Mesodermal cell (in vitro differentiated cells): ENCODE data around the gene RIN1.
"Not testable (repeated sequence)": the region's sequence is repeated elsewhere in the genome, so short reads cannot be mapped to it uniquely, and the experiment has no call there.

Experiments
- H3K27ac ChIP-seq: 2 replicates; pipeline ENCODE4 v1.7.0; 2013; ENCODE audit warnings: mild to moderate bottlenecking, low read depth, low read length, moderate library complexity; ENCODE audit not compliant: severe bottlenecking
- H3K36me3 ChIP-seq: 2 replicates; pipeline ENCODE4 v1.7.1; 2013; ENCODE audit warnings: mild to moderate bottlenecking, low read length, moderate library complexity; ENCODE audit not compliant: control insufficient read depth, insufficient read depth
- H3K4me1 ChIP-seq: one replicate; pipeline ENCODE4 v1.7.1; 2013; ENCODE audit warnings: mild to moderate bottlenecking, low read length; ENCODE audit not compliant: insufficient read depth, control insufficient read depth, poor library complexity, severe bottlenecking
- H3K4me3 ChIP-seq: 2 replicates; pipeline ENCODE4 v1.7.0; 2013; ENCODE audit warnings: low read length, control low read depth, mild to moderate bottlenecking; ENCODE audit not compliant: insufficient read depth, poor library complexity, severe bottlenecking; ENCODE audit errors: extremely low read depth
- H3K9me3 ChIP-seq: 2 replicates; pipeline ENCODE4 v1.7.1; 2013; ENCODE audit warnings: mild to moderate bottlenecking, low read length, moderate library complexity; ENCODE audit not compliant: control insufficient read depth
- WGBS, 2 experiments: methylation state at CpG; one replicate each; pipeline ENCODE4 v1.1.5; 2013; ENCODE audit warnings: missing lambda C conversion rate in 2 of 2; ENCODE audit not compliant: insufficient coverage in 2 of 2; 5-methylcytosine and 5-hydroxymethylcytosine counted together

The RIN1 gene

GRCh38 chr11:66350560-66351235, 14.5 kb upstream of the RIN1 start:
- not testable (repeated sequence) for H3K36me3 ChIP-seq, H3K9me3 ChIP-seq, H3K27ac ChIP-seq, H3K4me3 ChIP-seq
- peaks cover 11% of the 10 kb centered on the region for H3K4me1 ChIP-seq
- 82 to 88% methylated on average over 3 to 4 of the region's 8 CpGs for WGBS, 2 experiments

DNA sequence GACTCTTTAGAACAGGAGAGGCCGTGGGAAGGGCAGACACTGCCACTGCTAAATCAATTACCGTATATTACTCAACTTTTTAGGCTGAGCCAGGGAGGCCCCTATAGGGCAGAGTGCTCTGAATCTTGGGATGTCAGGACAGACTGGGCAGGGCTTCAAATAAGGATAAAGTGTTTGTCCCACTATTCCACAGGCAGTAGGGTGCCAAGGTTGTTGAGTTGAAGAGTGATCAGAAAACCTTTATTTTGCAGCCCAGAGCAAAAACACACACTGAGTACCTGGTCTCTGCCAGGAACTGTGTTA, 12.8 kb upstream of the RIN1 start:
- H3K27ac ChIP-seq, result no peak overlapping the region
- no peaks in the 10 kb centered on the region for H3K9me3 ChIP-seq

DNA sequence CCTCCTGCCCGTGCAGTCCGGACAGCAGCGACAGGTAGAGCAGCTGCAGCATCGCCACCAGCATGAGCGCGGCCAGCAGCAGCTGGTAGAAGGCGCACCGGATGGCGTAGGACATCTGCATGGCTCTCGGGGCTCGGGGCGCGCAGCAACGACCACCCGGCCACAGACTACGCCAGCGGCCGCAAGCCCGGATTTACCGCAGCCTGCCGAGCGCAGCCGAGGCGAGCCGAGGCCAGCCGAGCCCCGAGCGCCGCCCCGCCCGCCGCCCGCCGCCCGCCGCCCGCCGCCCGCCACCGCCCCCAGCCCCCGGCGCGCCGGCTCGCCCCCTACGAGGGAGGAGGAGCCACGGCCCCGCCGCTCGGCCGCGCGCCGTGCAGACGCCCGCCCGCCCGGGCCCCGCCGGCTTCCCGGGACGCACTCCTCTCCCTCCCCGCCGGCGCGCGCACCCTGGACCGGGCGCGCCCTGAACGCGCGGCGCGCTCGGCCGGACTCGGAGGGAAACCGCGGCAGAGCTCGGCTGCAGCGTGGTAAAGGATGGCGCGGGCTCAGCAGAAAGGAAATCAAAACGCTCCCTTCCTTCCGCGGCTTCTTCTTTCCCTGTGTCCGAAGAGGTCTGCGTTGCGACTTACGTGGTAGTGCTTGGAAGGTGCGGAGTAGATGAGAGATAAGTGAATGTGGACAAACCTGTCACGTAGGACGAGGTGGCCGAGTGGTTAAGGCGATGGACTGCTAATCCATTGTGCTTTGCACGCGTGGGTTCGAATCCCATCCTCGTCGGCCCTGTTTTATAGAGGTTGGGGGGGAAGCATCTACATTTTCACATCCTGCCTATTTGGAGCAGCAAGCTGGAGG, 11.4 kb upstream of the RIN1 start, which contains the start of gene B4GAT1:
Gene B4GAT1 (minus strand): TSS at position 205 of the 852 bp plus-strand sequence. CDS start 84 bp downstream, at position 121.
- WGBS, 2 experiments, result 0 to 2% methylated on average over 43 to 44 of the region's 101 CpGs
- H3K4me1 ChIP-seq, result peaks cover 19% of the 10 kb centered on the region
- no peaks in the 10 kb centered on the region for H3K9me3 ChIP-seq
- H3K27ac ChIP-seq, result peak within 1 kb of the TSS; percentile 89
- H3K4me3 ChIP-seq, result peak within 1 kb of the TSS; percentile 69
- peaks cover 8% of the 10 kb centered on the region for H3K36me3 ChIP-seq

More for the DNA sequence above, 12.8 kb upstream of the RIN1 start:
- WGBS, 2 experiments, result no CpG with 5 or more reads among the region's 2 CpGs
- peaks cover 17% of the 10 kb centered on the region for H3K4me1 ChIP-seq
- no peaks in the 10 kb centered on the region for H3K36me3 ChIP-seq
- H3K4me3 ChIP-seq, result no peak overlapping the region

DNA sequence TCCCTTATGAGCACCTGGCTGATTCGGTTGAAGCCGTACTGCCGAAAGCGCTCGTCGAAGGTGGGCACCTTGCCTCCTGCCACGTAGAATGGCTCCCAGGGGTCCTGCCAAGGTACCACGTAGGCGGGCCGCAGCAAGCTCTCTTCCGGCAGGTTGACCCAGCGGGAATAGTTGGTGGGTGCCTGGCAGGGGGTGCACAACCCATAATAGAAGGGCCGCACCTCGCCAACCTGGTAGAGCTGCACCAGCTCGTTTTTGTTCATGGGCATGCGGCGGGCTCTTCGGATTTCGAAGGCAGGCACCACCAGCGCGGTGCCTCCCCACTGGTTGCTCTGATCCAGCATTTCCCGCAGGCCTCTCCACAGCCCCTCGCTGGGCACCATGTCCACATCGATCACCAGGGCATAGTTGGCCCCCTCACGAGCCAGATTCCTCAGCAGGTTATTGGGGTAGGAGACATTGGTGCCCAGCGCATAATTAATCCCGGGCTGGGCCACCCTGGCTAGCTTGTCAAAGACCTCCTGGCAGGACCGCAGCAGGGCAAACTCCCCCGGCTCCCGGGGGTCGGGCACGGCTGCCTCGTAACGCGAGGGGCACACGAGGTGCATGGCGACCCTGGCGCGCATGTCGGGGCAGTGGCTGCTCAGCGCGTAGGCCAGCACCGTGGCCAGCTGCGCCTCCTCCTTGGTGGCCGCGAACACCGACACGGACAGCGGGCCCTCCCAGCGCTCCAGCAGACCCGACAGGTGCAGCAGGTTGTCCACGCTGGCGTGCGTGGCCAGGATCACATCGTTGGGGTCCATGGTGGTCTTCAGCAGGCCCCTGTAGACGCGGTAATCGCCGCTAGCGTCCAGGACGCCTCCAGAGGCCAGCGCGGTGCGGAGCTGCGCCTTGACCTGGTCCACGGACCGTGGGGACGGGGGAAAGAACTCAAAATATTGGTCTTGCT, 10.5 kb upstream of the RIN1 start:
- Histone ChIP-seq H3K27ac (peak overlapping the region; percentile 64), H3K9me3 (no peaks in the 10 kb centered on the region), H3K36me3 (peaks cover 17% of the 10 kb centered on the region), H3K4me1 (peaks cover 19% of the 10 kb centered on the region), H3K4me3 (peak overlapping the region; percentile 69)
- 47 to 49% methylated on average over 53 to 67 of the region's 68 CpGs for WGBS, 2 experiments

DNA sequence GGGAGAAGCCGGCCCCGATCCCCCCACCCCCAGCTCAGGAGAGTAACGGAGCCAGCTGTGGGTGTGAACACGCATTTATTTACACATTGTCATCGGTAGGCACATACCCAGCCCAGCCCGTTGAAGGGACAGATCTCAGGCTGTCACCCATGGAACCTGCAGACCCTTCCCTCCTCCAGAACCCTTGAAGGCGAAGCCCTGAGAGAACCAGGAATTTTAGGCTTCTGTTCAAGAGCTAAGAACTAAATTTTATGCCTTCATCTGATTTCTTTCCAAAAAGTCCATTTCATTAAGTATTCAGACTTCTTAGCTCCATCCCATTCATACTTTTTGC, 9.0 kb upstream of the RIN1 start:
- Histone ChIP-seq H3K4me1 (peaks cover 19% of the 10 kb centered on the region), H3K27ac (peak overlapping the region; percentile 72), H3K4me3 (peak overlapping the region; percentile 97), H3K9me3 (no peaks in the 10 kb centered on the region), H3K36me3 (peaks cover 31% of the 10 kb centered on the region)
- WGBS, 2 experiments, result 21 to 34% methylated on average over 6 of the region's 7 CpGs

GRCh38 chr11:66344550-66345315, 8.5 kb upstream of the RIN1 start, which contains the start of gene BRMS1:
Gene BRMS1 (minus strand): TSS chr11:66345104. CDS start chr11:66342234, 2,870 bp downstream.
- H3K9me3 ChIP-seq, result no peaks in the 10 kb centered on the region
- peak within 1 kb of the TSS; percentile 77 for H3K27ac ChIP-seq
- peaks cover 19% of the 10 kb centered on the region for H3K4me1 ChIP-seq
- H3K36me3 ChIP-seq, result peaks cover 37% of the 10 kb centered on the region
- WGBS, 2 experiments, result 0% methylated on average over 52 to 53 of the region's 59 CpGs
- peak within 1 kb of the TSS; percentile 97 for H3K4me3 ChIP-seq

GRCh38 chr11:66343176-66343575, 6.9 kb upstream of the RIN1 start:
- Histone ChIP-seq H3K4me1 (peaks cover 19% of the 10 kb centered on the region), H3K27ac (no peak overlapping the region), H3K9me3 (no peaks in the 10 kb centered on the region), H3K36me3 (peaks cover 50% of the 10 kb centered on the region), H3K4me3 (no peak overlapping the region)
- WGBS, 2 experiments, result 95 to 97% methylated on average over 6 to 8 of the region's 8 CpGs

GRCh38 chr11:66341502-66342126, 5.4 kb upstream of the RIN1 start:
- 95 to 97% methylated on average over 9 to 16 of the region's 21 CpGs for WGBS, 2 experiments
- peaks cover 61% of the 10 kb centered on the region for H3K36me3 ChIP-seq
- H3K4me3 ChIP-seq, result no peak overlapping the region
- H3K4me1 ChIP-seq, result peaks cover 32% of the 10 kb centered on the region
- no peak overlapping the region for H3K27ac ChIP-seq
- H3K9me3 ChIP-seq, result no peaks in the 10 kb centered on the region

DNA sequence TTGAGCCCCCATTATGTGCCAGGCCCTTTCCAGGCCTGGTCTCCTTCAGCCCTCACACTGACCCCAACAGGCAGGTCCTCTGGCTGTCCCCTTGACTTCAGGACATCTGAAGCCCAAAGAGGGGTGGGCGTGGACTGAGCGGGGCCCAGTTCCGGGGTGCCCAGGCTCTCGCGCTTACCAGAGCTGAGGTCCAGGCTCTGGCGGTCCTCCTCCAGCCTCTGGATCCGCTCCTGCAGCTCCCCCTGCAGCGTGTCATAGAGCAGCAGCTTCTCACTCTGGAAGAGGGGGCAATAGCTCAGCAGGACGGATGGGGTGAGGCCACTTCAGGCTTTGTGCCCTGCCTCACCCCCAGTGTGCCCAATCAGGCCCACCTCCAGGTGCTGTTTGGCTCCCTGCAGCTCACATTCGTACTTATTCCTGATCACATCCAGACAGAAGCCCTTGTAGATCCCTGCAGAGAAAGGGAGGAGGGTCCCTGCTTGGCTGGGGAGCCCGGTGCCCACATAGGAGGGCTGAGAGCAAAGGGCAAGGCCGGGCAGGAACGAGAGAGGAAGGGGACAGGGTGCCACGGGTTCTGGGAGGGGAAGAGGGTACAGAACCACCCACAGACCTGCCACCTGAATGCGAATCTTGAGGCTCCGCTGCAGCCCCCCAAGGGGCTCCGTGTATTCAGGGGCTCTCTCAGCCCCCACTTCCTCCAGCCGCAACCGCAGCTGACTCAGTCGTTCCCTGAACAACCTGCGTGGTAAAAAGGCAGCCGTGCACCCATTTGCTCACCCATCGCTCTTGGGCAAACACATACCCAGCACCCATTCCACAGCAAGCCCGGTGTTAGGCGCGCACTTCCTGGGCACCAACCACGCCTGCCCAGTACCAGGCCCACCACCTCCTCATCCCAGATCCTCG, 4.6 kb upstream of the RIN1 start:
- peaks cover 61% of the 10 kb centered on the region for H3K36me3 ChIP-seq
- H3K4me1 ChIP-seq, result peaks cover 28% of the 10 kb centered on the region
- H3K9me3 ChIP-seq, result no peaks in the 10 kb centered on the region
- WGBS, 2 experiments, result 98 to 99% methylated on average over 21 to 26 of the region's 28 CpGs
- no peak overlapping the region for H3K4me3 ChIP-seq
- no peak overlapping the region for H3K27ac ChIP-seq
